Cortex of kidney (tissue), 1 donor: ENCODE measurements around the gene CTBP1.

ENCODE experiments used
- DNase-seq: peaks from one replicate; lab custom pipeline; 2025; lab: John Stamatoyannopoulos, UW

CTBP1 gene

GRCh38 chr4:1196421-1197183, 52.3 kb downstream of the CTBP1 start:
- no peak for DNase-seq

- DNase-seq = no peak
Observed at GRCh38 chr4:1195891-1196401, 53.0 kb downstream of the CTBP1 start.

GRCh38 chr4:1195109-1195671, 53.7 kb downstream of the CTBP1 start:
- DNase-seq = no peak

GRCh38 chr4:1194010-1194900, 54.7 kb downstream of the CTBP1 start:
- no peak for DNase-seq

GRCh38 chr4:1193206-1194009, 55.5 kb downstream of the CTBP1 start:
- no peak for DNase-seq

- DNase-seq = no peak
Observed at GRCh38 chr4:1192493-1193205, 56.3 kb downstream of the CTBP1 start.

- DNase-seq = no peak
Observed at GRCh38 chr4:1192091-1192492, 56.8 kb downstream of the CTBP1 start.

GRCh38 chr4:1191621-1192020, 57.3 kb downstream of the CTBP1 start:
- DNase-seq = no peak

GRCh38 chr4:1187182-1187581, 61.7 kb downstream of the CTBP1 start:
- no peak for DNase-seq

GRCh38 chr4:1183985-1184773, 64.8 kb downstream of the CTBP1 start:
- no peak for DNase-seq

GRCh38 chr4:1182313-1182712, 66.6 kb downstream of the CTBP1 start:
- DNase-seq = no peak

- no peak for DNase-seq
Observed at GRCh38 chr4:1180663-1181062, 68.3 kb downstream of the CTBP1 start.

GRCh38 chr4:1179976-1180375, 69.0 kb downstream of the CTBP1 start:
- DNase-seq = no peak

- DNase-seq = no peak
Observed at GRCh38 chr4:1179089-1179441, 69.9 kb downstream of the CTBP1 start.

- DNase-seq = no peak
Observed at GRCh38 chr4:1178300-1179088, 70.4 kb downstream of the CTBP1 start.

- no peak for DNase-seq
Observed at GRCh38 chr4:1177274-1178141, 71.4 kb downstream of the CTBP1 start.

- no peak for DNase-seq
Observed at GRCh38 chr4:1176398-1177273, 72.3 kb downstream of the CTBP1 start.
